ENCODE data around the gene GJB2.

Gene GJB2

GRCh38 chr13:20192158-20192835 lies 441 bp downstream of the GJB2 start:
- no peak for DNase-seq

GRCh38 chr13:20191311-20192157 lies 1.2 kb downstream of the GJB2 start:
- DNase-seq: no peak

- no peak for DNase-seq
Measured at GRCh38 chr13:20190481-20191310, 2.0 kb downstream of the GJB2 start.

GRCh38 chr13:20190076-20190475 lies 2.7 kb downstream of the GJB2 start:
- DNase-seq: no peak

GRCh38 chr13:20188667-20189553 lies 3.8 kb downstream of the GJB2 start:
- DNase-seq: no peak

GRCh38 chr13:20186771-20187170 lies 6.0 kb downstream of the GJB2 start:
- no peak for DNase-seq

- no peak for DNase-seq
Measured at GRCh38 chr13:20185366-20186056, 7.2 kb downstream of the GJB2 start.

- DNase-seq: peak; percentile 34
Measured at GRCh38 chr13:20182231-20182846, 10.4 kb downstream of the GJB2 start.

GRCh38 chr13:20181188-20181587 lies 11.6 kb downstream of the GJB2 start:
- no peak for DNase-seq

GRCh38 chr13:20178156-20178555 lies 14.6 kb downstream of the GJB2 start:
- no peak for DNase-seq

GRCh38 chr13:20177049-20177831 lies 15.5 kb downstream of the GJB2 start:
- DNase-seq: no peak

- DNase-seq: no peak
Measured at GRCh38 chr13:20175907-20176652, 16.7 kb downstream of the GJB2 start.

- DNase-seq: no peak
Measured at GRCh38 chr13:20175406-20175794, 17.3 kb downstream of the GJB2 start.

- no peak for DNase-seq
Measured at GRCh38 chr13:20174656-20175405, 17.9 kb downstream of the GJB2 start.

- DNase-seq: no peak
Measured at GRCh38 chr13:20173116-20173746, 19.5 kb downstream of the GJB2 start.

GRCh38 chr13:20171364-20171763 lies 21.4 kb downstream of the GJB2 start:
- DNase-seq: no peak

- no peak for DNase-seq
Measured at GRCh38 chr13:20170921-20171320, 21.8 kb downstream of the GJB2 start.

- DNase-seq: no peak
Measured at GRCh38 chr13:20168396-20168795, 24.3 kb downstream of the GJB2 start.

Data from NCI-H2107 (cell line).